H1 (cell line): Measurements from ENCODE around the gene CD99. TPM values are rescaled to one million over a fixed set of nuclear protein-coding genes. Genes with fewer than 3 reads are reported as not detected.
A peak's percentile ranks its signal among the peaks of the same experiment; 100 is the strongest.

Experiments used
- CTCF ChIA-PET: fragments of 300-600 bp; sonication (Branson Sonifier 250); formaldehyde crosslinking; loops from one replicate; lab custom pipeline; 2021; ENCODE audit not compliant: partially characterized antibody; lab: Charles Lee
- POLR2A ChIA-PET: fragments of 300-600 bp; sonication (Branson Sonifier 250); formaldehyde crosslinking; loops from one replicate; lab custom pipeline; 2021; ENCODE audit warnings: inconsistent platforms; ENCODE audit not compliant: partially characterized antibody; lab: Charles Lee
- DNase-seq, 2 experiments: peaks; one replicate each; pipeline versions ENCODE4 v3.0.0 to v3.0.0-alpha.2; 2010 to 2022; ENCODE audit warnings: low spot score in 2 of 2, low read depth in 1 of 2, mixed read lengths in 1 of 2
- FAIRE-seq: peaks from 2 replicates; lab custom pipeline; 2011; peaks lifted over from hg19 to GRCh38; lab: Jason Lieb, UNC
- H2AFZ ChIP-seq: 2 replicates; pipeline ENCODE4 v1.8.1; 2012; ENCODE audit warnings: low read length, inconsistent platforms
- H2AK5ac ChIP-seq: 2 replicates; pipeline ENCODE4 v1.6.1; 2013; ENCODE audit warnings: low read depth, low read length
- H2BK120ac ChIP-seq: replicated peaks from 2 replicates; pipeline ENCODE3; 2013; ENCODE audit warnings: low read depth, low read length, inconsistent platforms
- H2BK12ac ChIP-seq: 2 replicates; pipeline ENCODE4 v1.6.1; 2013; ENCODE audit warnings: low read depth, low read length
- H2BK15ac ChIP-seq: 2 replicates; pipeline ENCODE4 v1.6.1; 2013; ENCODE audit warnings: low read length
- H2BK20ac ChIP-seq: 2 replicates; pipeline ENCODE4 v1.6.1; 2013; ENCODE audit warnings: low read length
- H2BK5ac ChIP-seq: 2 replicates; pipeline ENCODE4 v1.6.1; 2013; ENCODE audit warnings: low read depth, low read length
- H3K14ac ChIP-seq: 2 replicates; pipeline ENCODE4 v1.6.1; 2013; ENCODE audit warnings: inconsistent platforms; ENCODE audit not compliant: insufficient read length
- H3K18ac ChIP-seq: 2 replicates; pipeline ENCODE4 v1.6.1; 2013; ENCODE audit warnings: low read length; ENCODE audit errors: extremely low read depth
- H3K23ac ChIP-seq: 2 replicates; pipeline ENCODE4 v1.6.1; 2013; ENCODE audit warnings: inconsistent platforms; ENCODE audit not compliant: insufficient read length
- H3K23me2 ChIP-seq: 2 replicates; pipeline ENCODE4 v1.6.1; 2013; ENCODE audit warnings: low read depth, low read length
- H3K27ac ChIP-seq: 2 replicates; pipeline ENCODE4 v1.6.1; 2011; ENCODE audit warnings: low read depth, low read length, inconsistent platforms
- H3K27me3 ChIP-seq, 4 experiments: replicated peaks in 1 of 4; 1 replicate in 1 of 4; 2 replicates in 3 of 4; pipeline versions ENCODE4 v1.6.1 to v1.8.1; 2011 to 2013; ENCODE audit warnings: low read length in 3 of 4, mild to moderate bottlenecking in 3 of 4, inconsistent platforms in 2 of 4, mixed read lengths in 2 of 4, moderate library complexity in 1 of 4; ENCODE audit not compliant: control insufficient read depth in 3 of 4, insufficient read depth in 3 of 4; ENCODE audit errors: extremely low read depth in 1 of 4
- H3K36me3 ChIP-seq, 4 experiments: 2 replicates each; pipeline versions ENCODE4 v1.6.1 to v1.8.1; 2011 to 2013; ENCODE audit warnings: mild to moderate bottlenecking in 4 of 4, low read length in 3 of 4, moderate library complexity in 2 of 4, control low read depth in 1 of 4, inconsistent platforms in 1 of 4; ENCODE audit not compliant: insufficient read depth in 4 of 4, control insufficient read depth in 2 of 4
- H3K4ac ChIP-seq: replicated peaks from 2 replicates; pipeline ENCODE3; 2013; ENCODE audit warnings: low read length, low read depth, mixed read lengths, inconsistent platforms; ENCODE audit not compliant: insufficient read length
- H3K4me1 ChIP-seq, 4 experiments: replicated peaks in 1 of 4; 1 replicate in 1 of 4; 2 replicates in 3 of 4; pipeline versions ENCODE4 v1.6.1 to v1.8.1; 2011 to 2013; ENCODE audit warnings: low read length in 3 of 4, inconsistent platforms in 2 of 4, mixed read lengths in 1 of 4; ENCODE audit not compliant: insufficient read depth in 4 of 4, control insufficient read depth in 3 of 4
- H3K4me2 ChIP-seq, 2 experiments: 2 replicates each; pipeline versions ENCODE4 v1.6.1 to v1.8.1; 2011 to 2013; ENCODE audit warnings: low read depth in 2 of 2, low read length in 2 of 2, control low read depth in 1 of 2, inconsistent platforms in 1 of 2, mild to moderate bottlenecking in 1 of 2; ENCODE audit not compliant: insufficient read depth in 1 of 2
- H3K4me3 ChIP-seq, 4 experiments: fragments of 200-600, 300-600 bp in 1 of 4; sonication (generic), shearing (Covaris generic), sonication (Bioruptor Twin) in 1 of 4; 2 replicates each; pipeline versions ENCODE4 v1.5.1 to v1.8.1; 2011 to 2016; ENCODE audit warnings: low read length in 4 of 4, low read depth in 3 of 4, control low read depth in 2 of 4, inconsistent platforms in 2 of 4, mild to moderate bottlenecking in 2 of 4, mixed read lengths in 1 of 4, moderate library complexity in 1 of 4; ENCODE audit not compliant: insufficient read depth in 2 of 4; ENCODE audit errors: extremely low read depth in 1 of 4
- H3K56ac ChIP-seq: replicated peaks from 2 replicates; pipeline ENCODE3; 2013; ENCODE audit warnings: low read depth, mild to moderate bottlenecking, mixed read lengths, low read length, inconsistent platforms; ENCODE audit not compliant: insufficient read length
- H3K79me1 ChIP-seq: 2 replicates; pipeline ENCODE4 v1.6.1; 2013; ENCODE audit warnings: low read depth, low read length, control low read depth
- H3K79me2 ChIP-seq, 2 experiments: 2 replicates each; pipeline versions ENCODE4 v1.6.1 to v1.8.1; 2012 to 2013; ENCODE audit warnings: low read length in 2 of 2, mild to moderate bottlenecking in 2 of 2, inconsistent platforms in 1 of 2; ENCODE audit not compliant: insufficient read depth in 2 of 2, control insufficient read depth in 1 of 2
- H3K9ac ChIP-seq, 4 experiments: replicated peaks in 1 of 4; 1 replicate in 1 of 4; 2 replicates in 3 of 4; pipeline versions ENCODE4 v1.6.1 to v1.8.1; 2011 to 2013; ENCODE audit warnings: low read depth in 3 of 4, low read length in 3 of 4, control low read depth in 2 of 4, mild to moderate bottlenecking in 2 of 4, moderate library complexity in 2 of 4, inconsistent platforms in 1 of 4; ENCODE audit errors: extremely low read depth in 1 of 4
- H3K9me3 ChIP-seq, 2 experiments: 2 replicates each; pipeline versions ENCODE4 v1.6.1 to v1.8.1; 2012 to 2013; ENCODE audit warnings: mild to moderate bottlenecking in 2 of 2, moderate library complexity in 2 of 2, control low read depth in 1 of 2, inconsistent platforms in 1 of 2, low read depth in 1 of 2, low read length in 1 of 2, mixed read lengths in 1 of 2; ENCODE audit not compliant: insufficient read depth in 2 of 2
- H4K20me1 ChIP-seq, 2 experiments: replicated peaks in 1 of 2; 2 replicates each; pipeline versions ENCODE3 to v1.8.1; 2011 to 2013; ENCODE audit warnings: inconsistent platforms in 2 of 2, low read length in 2 of 2, mild to moderate bottlenecking in 1 of 2; ENCODE audit not compliant: insufficient read depth in 2 of 2, control insufficient read depth in 1 of 2
- H4K5ac ChIP-seq: 2 replicates; pipeline ENCODE4 v1.6.1; 2013; ENCODE audit warnings: low read length, low read depth, mixed read lengths, inconsistent platforms; ENCODE audit not compliant: insufficient read length
- H4K8ac ChIP-seq: 2 replicates; pipeline ENCODE4 v1.8.0; 2013; ENCODE audit warnings: mild to moderate bottlenecking, moderate library complexity, low read length, inconsistent platforms; ENCODE audit not compliant: insufficient read depth; ENCODE audit errors: extremely low read depth
- H4K91ac ChIP-seq: replicated peaks from 2 replicates; pipeline ENCODE3; 2013; ENCODE audit warnings: low read length, mixed read lengths, inconsistent platforms; ENCODE audit not compliant: insufficient read length
- CTCF ChIP-seq, 3 experiments: IDR thresholded peaks; 1 replicate in 2 of 3; 2 replicates in 1 of 3; pipeline versions ENCODE4 v1.5.1 to v1.6.1; 2011; ENCODE audit warnings: low read length in 3 of 3, mild to moderate bottlenecking in 3 of 3, inconsistent platforms in 2 of 3, low read depth in 1 of 3, moderate library complexity in 1 of 3; ENCODE audit not compliant: insufficient read depth in 1 of 3; ENCODE audit errors: control extremely low read depth in 1 of 3
- HDAC2 ChIP-seq, 2 experiments: fragments of 300-600 bp in 1 of 2; sonication (generic) in 1 of 2; IDR thresholded peaks; 2 replicates each; pipeline ENCODE4 v1.6.1; 2011 to 2012; ENCODE audit warnings: low read depth in 2 of 2, low read length in 2 of 2, mild to moderate bottlenecking in 2 of 2, moderate library complexity in 2 of 2, borderline replicate concordance in 1 of 2, inconsistent platforms in 1 of 2
- RAD21 ChIP-seq, 2 experiments: IDR thresholded peaks in 1 of 2; conservative IDR thresholded peaks in 1 of 2; 2 replicates each; pipeline ENCODE4 v1.6.1; 2011; ENCODE audit warnings: low read depth in 2 of 2, low read length in 2 of 2, improper control_type of control experiment in 1 of 2, inconsistent platforms in 1 of 2, mild to moderate bottlenecking in 1 of 2, moderate library complexity in 1 of 2
- WGBS, 2 experiments: shearing (Covaris generic) in 1 of 2; methylation state at CpG; one replicate each; pipeline versions ENCODE4 v1.1.6 to v1.1.7; 2013 to 2015; ENCODE audit warnings: low lambda C conversion rate in 2 of 2, mixed read lengths in 2 of 2, inconsistent platforms in 1 of 2, low coverage in 1 of 2, missing lambda C conversion rate in 1 of 2; ENCODE audit not compliant: insufficient replicate concordance in 2 of 2, insufficient coverage in 1 of 2, insufficient read length in 1 of 2; ENCODE audit errors: extremely low coverage in 1 of 2, missing lambda C conversion rate in 1 of 2; 5-methylcytosine and 5-hydroxymethylcytosine counted together
- polyA plus RNA-seq, 7 experiments: library from polyadenylated mRNA; depleted of rRNA in 3 of 7; stranded (reverse) in 5 of 7; unstranded in 2 of 7; fragments of >200 nt in 5 of 7; fragments of 200-250 nt in 2 of 7; gene quantifications; 1 replicate in 5 of 7; 2 replicates in 1 of 7; 4 replicates in 1 of 7; pipeline versions ENCODE4 v1.2.1 to v1.2.3, GENCODE V29; 2011 to 2013; ENCODE audit warnings: missing spikeins in 2 of 7, mixed read lengths in 2 of 7
- total RNA-seq: library from RNA; stranded (reverse); fragmentation: NEBNext Ultra II Directional; extraction: Animal tissue kit (Norgen Biotek cat#: 25700); gene quantifications from 2 replicates; pipeline ENCODE4 v1.2.1, GENCODE V29; 2021

Gene CD99
- total and polyA plus RNA-seq, 2 of the 8 experiments (the other 6 are each of a cell fraction or from before 2014, with no cell fraction given), result 30.1 to 47.8 TPM

- peaks cover 0 to 4% of the 10 kb centered on the region in 2 experiments; a peak in 3 of 4 replicates for H3K79me2 ChIP-seq
- no peak overlapping the region for H3K4me2 ChIP-seq
Observed at GRCh38 chrX:2703991-2704369, 12.9 kb downstream of the CD99 start.

More at GRCh38 chrX:2703991-2704369, 12.9 kb downstream of the CD99 start:
- H4K91ac ChIP-seq, result peak overlapping the region; percentile 31
- peaks cover 3% of the 10 kb centered on the region; the same call in 1 of the 2 replicates for H3K79me1 ChIP-seq
- no peak overlapping the region for H3K23ac ChIP-seq
- no peak overlapping the region for H3K14ac ChIP-seq
- no peak overlapping the region for H2BK12ac ChIP-seq
- no peak overlapping the region for H2BK120ac ChIP-seq
- DNase-seq (no peak), FAIRE-seq (no peak)
- no peak overlapping the region for H4K8ac ChIP-seq
- peaks cover 0 to 2% of the 10 kb centered on the region in 2 experiments for H4K20me1 ChIP-seq
- H2AK5ac ChIP-seq, result no peak overlapping the region
- CTCF ChIA-PET, result no interaction called here
- H2BK5ac ChIP-seq, result 0 out of 2 replicates have a peak overlapping the region, but pooled peaks have one; percentile 5
- 84% methylated on average over 14 of the region's 14 CpGs; no CpG with 5 or more reads in 1 of the 2 experiments for WGBS, 2 experiments
- peaks cover 9% of the 10 kb centered on the region; the same call in 1 of the 2 replicates for H3K23me2 ChIP-seq
- no peak overlapping the region for H3K27ac ChIP-seq
- TF ChIP-seq HDAC2 (IDR thresholded peaks at IDR 0.05; ENCODE audit: borderline replicate concordance in 1 of 2, low read depth in 2 of 2, low read length in 2 of 2), result no peak
- TF ChIP-seq RAD21 (IDR thresholded peaks at IDR 0.05 in 1 of 2, conservative IDR thresholded peaks at IDR 0.05 in 1 of 2; ENCODE audit: low read depth in 2 of 2, low read length in 2 of 2), result peak; percentile 36 to 54; a peak in 3 of 4 replicates
- TF ChIP-seq CTCF (IDR thresholded peaks at IDR 0.05; ENCODE audit: control extremely low read depth in 1 of 3, insufficient read depth in 1 of 3, low read depth in 1 of 3, low read length in 3 of 3), result peak in 1 of 3 experiments; percentile 36; a peak in 1 of 4 replicates
- H3K4me1 ChIP-seq, result peaks cover 6 to 21% (median 7%) of the 10 kb centered on the region in 4 experiments
- no peak overlapping the region for H3K9ac ChIP-seq
- no peak overlapping the region for H3K56ac ChIP-seq
- POLR2A ChIA-PET, result no interaction called here
- no peaks in the 10 kb centered on the region for H3K9me3 ChIP-seq
- H2AFZ ChIP-seq, result no peak overlapping the region
- no peaks in the 10 kb centered on the region for H3K27me3 ChIP-seq
- H3K36me3 ChIP-seq, result peaks cover 0 to 2% (median 0%) of the 10 kb centered on the region in 4 experiments; a peak in 2 of 8 replicates
- no peak overlapping the region for H3K4ac ChIP-seq
- no peak overlapping the region for H2BK20ac ChIP-seq
- H4K5ac ChIP-seq, result no peak overlapping the region
- H2BK15ac ChIP-seq, result no peak overlapping the region
- H3K4me3 ChIP-seq, result no peak overlapping the region
- H3K18ac ChIP-seq, result peak overlapping the region; percentile 14; the same call in 1 of the 2 replicates
